Esophagus muscularis mucosa (tissue), 3 donors: ENCODE data around the gene TAF1B.

Source experiments
- POLR2A ChIP-seq: fragments of 450-650 bp; IDR thresholded peaks from one replicate; pipeline ENCODE4 v1.6.1; 2017; ENCODE audit warnings: antibody characterized with exemption, moderate library complexity, mild to moderate bottlenecking, low read depth
- POLR2AphosphoS5 ChIP-seq, 2 donors: sonication (generic); formaldehyde crosslinking; IDR thresholded peaks; one replicate each; pipeline ENCODE4 v1.6.1; 2017; ENCODE audit warnings: antibody characterized with exemption in 2 of 2
- TF ChIP-seq, protein P1 (sequence below), 3 experiments: fragments of 200-600 bp in 2 of 3; fragments of 450-650 bp in 1 of 3; sonication (generic) in 2 of 3; IDR thresholded peaks; one replicate each; pipeline ENCODE4 v1.5.1; 2017 to 2019; ENCODE audit warnings: antibody characterized with exemption in 3 of 3, mild to moderate bottlenecking in 2 of 3, moderate library complexity in 1 of 3

DNA sequence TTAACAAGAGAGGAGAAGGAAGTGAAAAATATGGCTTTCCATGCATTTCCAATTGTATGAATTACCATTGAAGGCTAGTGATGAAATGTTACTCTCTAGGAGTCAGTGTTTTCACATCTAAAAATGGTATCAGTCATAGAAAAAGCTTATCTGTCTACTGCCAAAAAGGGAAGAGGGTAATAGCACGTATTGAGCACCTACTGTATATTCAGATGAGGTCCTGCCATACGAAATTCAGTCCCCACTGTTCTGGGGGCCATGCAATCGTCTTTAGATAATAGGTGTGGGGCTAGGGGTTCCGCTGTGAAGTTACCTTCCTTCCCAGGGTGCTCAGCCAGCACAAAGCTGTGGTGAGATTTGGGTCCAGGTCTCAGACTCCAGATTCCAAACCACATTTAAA, 94.0 kb downstream of the TAF1B start:
- TF ChIP-seq, protein P1, sequence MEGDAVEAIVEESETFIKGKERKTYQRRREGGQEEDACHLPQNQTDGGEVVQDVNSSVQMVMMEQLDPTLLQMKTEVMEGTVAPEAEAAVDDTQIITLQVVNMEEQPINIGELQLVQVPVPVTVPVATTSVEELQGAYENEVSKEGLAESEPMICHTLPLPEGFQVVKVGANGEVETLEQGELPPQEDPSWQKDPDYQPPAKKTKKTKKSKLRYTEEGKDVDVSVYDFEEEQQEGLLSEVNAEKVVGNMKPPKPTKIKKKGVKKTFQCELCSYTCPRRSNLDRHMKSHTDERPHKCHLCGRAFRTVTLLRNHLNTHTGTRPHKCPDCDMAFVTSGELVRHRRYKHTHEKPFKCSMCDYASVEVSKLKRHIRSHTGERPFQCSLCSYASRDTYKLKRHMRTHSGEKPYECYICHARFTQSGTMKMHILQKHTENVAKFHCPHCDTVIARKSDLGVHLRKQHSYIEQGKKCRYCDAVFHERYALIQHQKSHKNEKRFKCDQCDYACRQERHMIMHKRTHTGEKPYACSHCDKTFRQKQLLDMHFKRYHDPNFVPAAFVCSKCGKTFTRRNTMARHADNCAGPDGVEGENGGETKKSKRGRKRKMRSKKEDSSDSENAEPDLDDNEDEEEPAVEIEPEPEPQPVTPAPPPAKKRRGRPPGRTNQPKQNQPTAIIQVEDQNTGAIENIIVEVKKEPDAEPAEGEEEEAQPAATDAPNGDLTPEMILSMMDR (IDR thresholded peaks at IDR 0.05): no peak
- TF ChIP-seq POLR2A (no peak), POLR2AphosphoS5 (IDR thresholded peaks at IDR 0.05) (no peak)
